Measurements from ENCODE around the gene SLC17A7. TPM values are rescaled to one million over a fixed set of nuclear protein-coding genes. Genes with fewer than 3 reads are reported as not detected.
A peak's percentile ranks its signal among the peaks of the same experiment; 100 is the strongest.

SLC17A7 gene
- not detected for polyA plus RNA-seq (ENCODE audit: low read depth in 6 of 6)

GRCh38 chr19:49441210-49441959, at the start of gene SLC17A7:
SLC17A7 (minus strand) TSS chr19:49441527; CDS start chr19:49441379, 148 bp downstream.
- Mint-ChIP-seq H3K4me3 (peak within 1 kb of the TSS; percentile 79 to 94 (median 91)), H3K27ac (peak within 1 kb of the TSS in 5 of 6 donors; percentile 3 to 88 (median 76)), H3K4me1 (peaks cover 48 to 58% (median 51%) of the 10 kb centered on the region in 3 donors), H3K27me3 (peaks cover 55 to 65% (median 62%) of the 10 kb centered on the region in 3 donors), H3K36me3 (peaks cover 3 to 27% of the 10 kb centered on the region in 2 donors), H3K9me3 (peaks cover 0 to 4% (median 0%) of the 10 kb centered on the region in 7 donors)
- DNase-seq, result no peak
- no peak for ATAC-seq (ENCODE audit: low read depth in 2 of 2)

GRCh38 chr19:49490287-49491029, 49.1 kb upstream of the SLC17A7 start:
- Mint-ChIP-seq H3K4me3 (peak overlapping the region in 7 of 8 donors; percentile 26 to 99 (median 96)), H3K9me3 (no peaks in the 10 kb centered on the region), H3K4me1 (peaks cover 16 to 57% (median 37%) of the 10 kb centered on the region in 3 donors), H3K27me3 (no peaks in the 10 kb centered on the region), H3K27ac (peak overlapping the region in 2 of 6 donors; percentile 72 to 95), H3K36me3 (peaks cover 12 to 16% of the 10 kb centered on the region in 2 donors)
- no peak for ATAC-seq (ENCODE audit: low read depth in 2 of 2)
- DNase-seq, result no peak

DNA sequence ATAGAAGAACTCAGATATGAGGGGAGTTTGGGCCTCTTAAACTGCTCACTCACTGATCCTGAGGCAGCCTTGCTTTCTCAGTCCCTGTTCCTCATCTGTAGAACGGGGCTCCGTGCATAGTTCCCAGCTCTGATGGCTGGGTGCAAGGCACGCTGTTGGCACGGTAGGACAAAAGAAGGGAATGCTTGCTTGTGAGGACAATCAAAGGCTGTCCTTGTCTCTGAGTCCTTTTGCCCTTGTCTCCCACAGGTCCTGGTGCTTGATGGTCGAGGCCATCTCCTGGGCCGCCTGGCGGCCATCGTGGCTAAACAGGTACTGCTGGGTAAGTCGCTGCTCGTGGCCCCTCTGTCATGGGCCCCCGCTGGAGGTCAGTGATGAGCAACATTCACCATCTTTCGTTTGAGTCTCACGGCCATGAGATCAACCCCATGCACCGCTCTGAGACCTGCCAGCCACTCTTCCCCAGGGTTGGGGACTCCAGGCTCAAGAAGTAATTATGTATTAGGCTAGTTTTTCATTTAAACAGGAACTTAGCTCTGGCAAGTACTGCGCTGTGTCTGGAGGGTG, 48.4 kb upstream of the SLC17A7 start:
- no peak for ATAC-seq (ENCODE audit: low read depth in 2 of 2)
- Mint-ChIP-seq H3K36me3 (peaks cover 12 to 16% of the 10 kb centered on the region in 2 donors), H3K9me3 (no peaks in the 10 kb centered on the region), H3K27me3 (no peaks in the 10 kb centered on the region), H3K4me3 (peak overlapping the region; percentile 85 to 99 (median 97)), H3K4me1 (peaks cover 16 to 49% (median 37%) of the 10 kb centered on the region in 3 donors), H3K27ac (peak overlapping the region in 4 of 6 donors; percentile 83 to 95 (median 92))
- no peak for DNase-seq

- peaks cover 16 to 49% (median 37%) of the 10 kb centered on the region in 3 donors for H3K4me1 Mint-ChIP-seq
- no peaks in the 10 kb centered on the region for H3K9me3 Mint-ChIP-seq
- peak overlapping the region; percentile 85 to 99 (median 97) for H3K4me3 Mint-ChIP-seq
- ATAC-seq (ENCODE audit: low read depth in 2 of 2), result no peak
- H3K27ac Mint-ChIP-seq, result peak overlapping the region; percentile 80 to 97 (median 94)
- peaks cover 12 to 16% of the 10 kb centered on the region in 2 donors for H3K36me3 Mint-ChIP-seq
- DNase-seq, result no peak
- no peaks in the 10 kb centered on the region for H3K27me3 Mint-ChIP-seq
Measured at GRCh38 chr19:49488863-49489537, 47.7 kb upstream of the SLC17A7 start.

GRCh38 chr19:49488046-49488862, 46.9 kb upstream of the SLC17A7 start:
- peak overlapping the region; percentile 92 to 99 (median 96) for H3K27ac Mint-ChIP-seq
- no peak for DNase-seq
- peak overlapping the region; percentile 85 to 99 (median 97) for H3K4me3 Mint-ChIP-seq

GRCh38 chr19:49487277-49488045, 46.1 kb upstream of the SLC17A7 start, which contains the start of gene RPL13A:
RPL13A (plus strand) TSS chr19:49487608; CDS start chr19:49487630, 22 bp downstream.
- no peaks in the 10 kb centered on the region for H3K27me3 Mint-ChIP-seq
- H3K36me3 Mint-ChIP-seq, result peaks cover 6 to 10% of the 10 kb centered on the region in 2 donors
- ATAC-seq (ENCODE audit: low read depth in 2 of 2), result peak; percentile 92 to 93
- H3K9me3 Mint-ChIP-seq, result no peaks in the 10 kb centered on the region
- H3K4me1 Mint-ChIP-seq, result peaks cover 16 to 44% (median 37%) of the 10 kb centered on the region in 3 donors
- H3K4me3 Mint-ChIP-seq, result peak within 1 kb of the TSS; percentile 85 to 99 (median 97)
- H3K27ac Mint-ChIP-seq, result peak within 1 kb of the TSS; percentile 92 to 99 (median 96)
- peak; percentile 100 for DNase-seq

More at GRCh38 chr19:49488046-49488862, 46.9 kb upstream of the SLC17A7 start:
- Mint-ChIP-seq H3K4me1 (peaks cover 16 to 49% (median 37%) of the 10 kb centered on the region in 3 donors), H3K36me3 (peaks cover 12 to 16% of the 10 kb centered on the region in 2 donors), H3K9me3 (no peaks in the 10 kb centered on the region), H3K27me3 (no peaks in the 10 kb centered on the region)
- no peak for ATAC-seq (ENCODE audit: low read depth in 2 of 2)

GRCh38 chr19:49486710-49487276, 45.5 kb upstream of the SLC17A7 start:
- no peaks in the 10 kb centered on the region for H3K27me3 Mint-ChIP-seq
- H3K4me3 Mint-ChIP-seq, result peak overlapping the region; percentile 85 to 99 (median 97)
- peak overlapping the region; percentile 92 to 99 (median 96) for H3K27ac Mint-ChIP-seq
- peaks cover 16 to 39% (median 37%) of the 10 kb centered on the region in 3 donors for H3K4me1 Mint-ChIP-seq
- no peak for DNase-seq
- ATAC-seq (ENCODE audit: low read depth in 2 of 2), result no peak
- no peaks in the 10 kb centered on the region for H3K9me3 Mint-ChIP-seq
- peaks cover 5 to 8% of the 10 kb centered on the region in 2 donors for H3K36me3 Mint-ChIP-seq

GRCh38 chr19:49486232-49486631, 44.9 kb upstream of the SLC17A7 start:
- Mint-ChIP-seq H3K9me3 (no peaks in the 10 kb centered on the region), H3K36me3 (peaks cover 5 to 8% of the 10 kb centered on the region in 2 donors), H3K4me3 (peak overlapping the region in 3 of 8 donors; percentile 6 to 82 (median 64)), H3K4me1 (peaks cover 16 to 38% (median 37%) of the 10 kb centered on the region in 3 donors), H3K27ac (peak overlapping the region in 4 of 6 donors; percentile 80 to 95 (median 90)), H3K27me3 (no peaks in the 10 kb centered on the region)
- DNase-seq, result no peak
- no peak for ATAC-seq (ENCODE audit: low read depth in 2 of 2)

GRCh38 chr19:49481020-49481683, 39.8 kb upstream of the SLC17A7 start:
- H3K9me3 Mint-ChIP-seq, result no peaks in the 10 kb centered on the region
- ATAC-seq (ENCODE audit: low read depth in 2 of 2) (no peak), DNase-seq (no peak)
- H3K36me3 Mint-ChIP-seq, result no peaks in the 10 kb centered on the region
- peaks cover 3 to 15% (median 10%) of the 10 kb centered on the region in 3 donors for H3K4me1 Mint-ChIP-seq
- H3K4me3 Mint-ChIP-seq, result peak overlapping the region in 1 of 8 donors; percentile 58
- H3K27me3 Mint-ChIP-seq, result no peaks in the 10 kb centered on the region
- H3K27ac Mint-ChIP-seq, result peak overlapping the region in 2 of 6 donors; percentile 64 to 86

DNA sequence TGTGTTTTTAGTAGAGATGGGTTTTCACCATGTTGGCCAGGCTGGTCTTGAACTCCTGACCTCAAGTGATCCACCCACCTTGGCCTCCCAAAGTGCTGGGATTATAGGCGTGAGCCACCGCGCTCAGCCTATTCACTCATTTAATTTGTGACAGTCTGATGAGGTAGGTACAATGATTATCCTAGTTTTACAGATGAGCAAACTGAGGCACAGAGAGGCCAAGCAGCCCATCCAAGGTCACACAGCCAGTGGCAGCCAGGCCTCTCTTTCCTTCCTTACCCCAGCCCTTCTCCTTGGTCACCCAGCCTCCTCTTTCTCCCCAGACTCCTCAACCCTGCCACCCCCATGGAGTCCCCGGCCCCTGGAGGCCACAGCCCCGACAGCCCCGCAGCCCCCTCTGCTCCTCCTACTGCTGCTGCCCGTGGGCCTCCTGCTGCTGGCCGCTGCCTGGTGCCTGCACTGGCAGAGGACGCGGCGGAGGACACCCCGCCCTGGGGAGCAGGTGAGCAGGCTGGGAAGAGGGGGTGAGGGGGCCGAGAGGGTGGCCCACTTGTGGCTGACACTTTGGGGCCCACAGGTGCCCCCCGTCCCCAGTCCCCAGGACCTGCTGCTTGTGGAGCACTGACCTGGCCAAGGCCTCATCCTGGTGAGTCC, 38.8 kb upstream of the SLC17A7 start:
- Mint-ChIP-seq H3K27me3 (no peaks in the 10 kb centered on the region), H3K36me3 (no peaks in the 10 kb centered on the region), H3K9me3 (no peaks in the 10 kb centered on the region), H3K4me3 (peak overlapping the region in 1 of 8 donors; percentile 35), H3K27ac (no peak overlapping the region), H3K4me1 (peaks cover 11 to 20% (median 19%) of the 10 kb centered on the region in 3 donors)
- ATAC-seq (ENCODE audit: low read depth in 2 of 2) (no peak), DNase-seq (no peak)

Data from naive B cell (primary cell).